Duodenal mucosa (tissue), 2 donors: ENCODE data around the gene PCNX3.
"Not testable (repeated sequence)": the region's sequence is repeated elsewhere in the genome, so short reads cannot be mapped to it uniquely, and the experiment has no call there.

Experiments
- H3K27ac ChIP-seq: one replicate; pipeline ENCODE4 v1.7.0; 2013; ENCODE audit warnings: low read depth, low read length
- H3K27me3 ChIP-seq, 2 donors: one replicate each; pipeline ENCODE4 v1.7.0; 2013; ENCODE audit warnings: low read length in 2 of 2, control low read depth in 1 of 2; ENCODE audit not compliant: insufficient read depth in 2 of 2, control insufficient read depth in 1 of 2
- H3K36me3 ChIP-seq, 2 donors: one replicate each; pipeline ENCODE4 v1.7.0; 2013; ENCODE audit warnings: low read length in 2 of 2, control low read depth in 1 of 2; ENCODE audit not compliant: insufficient read depth in 2 of 2, control insufficient read depth in 1 of 2
- H3K4me1 ChIP-seq, 2 donors: one replicate each; pipeline ENCODE4 v1.7.0; 2013; ENCODE audit warnings: low read length in 2 of 2, control low read depth in 1 of 2; ENCODE audit not compliant: insufficient read depth in 2 of 2, control insufficient read depth in 1 of 2
- H3K4me3 ChIP-seq, 2 donors: one replicate each; pipeline ENCODE4 v1.7.0; 2013; ENCODE audit warnings: low read length in 2 of 2, low read depth in 1 of 2
- H3K9ac ChIP-seq, 2 donors: one replicate each; pipeline ENCODE4 v1.7.0; 2013; ENCODE audit warnings: low read length in 2 of 2, low read depth in 1 of 2
- H3K9me3 ChIP-seq, 2 donors: one replicate each; pipeline ENCODE4 v1.7.0; 2013; ENCODE audit warnings: low read length in 2 of 2, control low read depth in 1 of 2; ENCODE audit not compliant: control insufficient read depth in 1 of 2

The PCNX3 gene

GRCh38 chr11:65653229-65654225, 38.0 kb downstream of the PCNX3 start:
- peak overlapping the region; percentile 69 to 79 for H3K4me3 ChIP-seq
- no peaks in the 10 kb centered on the region for H3K9me3 ChIP-seq
- peak overlapping the region; percentile 95 for H3K27ac ChIP-seq
- peak overlapping the region; percentile 87 to 93 for H3K9ac ChIP-seq
- no peaks in the 10 kb centered on the region for H3K27me3 ChIP-seq
- H3K4me1 ChIP-seq, result peaks cover 38 to 47% of the 10 kb centered on the region in 2 donors
- H3K36me3 ChIP-seq, result peaks cover 41 to 62% of the 10 kb centered on the region in 2 donors

- peaks cover 48 to 63% of the 10 kb centered on the region in 2 donors for H3K36me3 ChIP-seq
- no peaks in the 10 kb centered on the region for H3K27me3 ChIP-seq
- H3K4me3 ChIP-seq, result no peak overlapping the region
- peaks cover 38 to 46% of the 10 kb centered on the region in 2 donors for H3K4me1 ChIP-seq
- H3K9ac ChIP-seq, result no peak overlapping the region
- H3K27ac ChIP-seq, result no peak overlapping the region
- no peaks in the 10 kb centered on the region for H3K9me3 ChIP-seq
These were observed 39.1 kb downstream of the PCNX3 start for GRCh38 chr11:65654375-65655349.

- H3K9me3 ChIP-seq, result no peaks in the 10 kb centered on the region
- H3K9ac ChIP-seq, result no peak overlapping the region
- no peaks in the 10 kb centered on the region for H3K27me3 ChIP-seq
- H3K4me1 ChIP-seq, result peaks cover 38 to 43% of the 10 kb centered on the region in 2 donors
- H3K27ac ChIP-seq, result no peak overlapping the region
- H3K4me3 ChIP-seq, result no peak overlapping the region
- H3K36me3 ChIP-seq, result peaks cover 53 to 66% of the 10 kb centered on the region in 2 donors
These were observed 40.2 kb downstream of the PCNX3 start for GRCh38 chr11:65655570-65656332.

GRCh38 chr11:65657426-65657825, 41.9 kb downstream of the PCNX3 start:
- H3K36me3 ChIP-seq, result peaks cover 58 to 64% of the 10 kb centered on the region in 2 donors

GRCh38 chr11:65658174-65659021, 42.8 kb downstream of the PCNX3 start:
- H3K27me3 ChIP-seq, result no peaks in the 10 kb centered on the region
- H3K27ac ChIP-seq, result no peak overlapping the region
- H3K4me1 ChIP-seq, result peaks cover 30 to 35% of the 10 kb centered on the region in 2 donors
- H3K4me3 ChIP-seq, result no peak overlapping the region
- H3K9me3 ChIP-seq, result no peaks in the 10 kb centered on the region
- H3K36me3 ChIP-seq, result peaks cover 58 to 64% of the 10 kb centered on the region in 2 donors
- no peak overlapping the region for H3K9ac ChIP-seq

More at GRCh38 chr11:65657426-65657825, 41.9 kb downstream of the PCNX3 start:
- Histone ChIP-seq H3K9me3 (no peaks in the 10 kb centered on the region), H3K4me1 (peaks cover 35 to 41% of the 10 kb centered on the region in 2 donors), H3K27me3 (no peaks in the 10 kb centered on the region), H3K4me3 (no peak overlapping the region), H3K9ac (no peak overlapping the region), H3K27ac (no peak overlapping the region)

GRCh38 chr11:65660038-65660437, 44.5 kb downstream of the PCNX3 start:
- no peaks in the 10 kb centered on the region for H3K9me3 ChIP-seq
- H3K27ac ChIP-seq, result no peak overlapping the region
- H3K27me3 ChIP-seq, result no peaks in the 10 kb centered on the region
- H3K4me3 ChIP-seq, result no peak overlapping the region
- H3K36me3 ChIP-seq, result peaks cover 55% of the 10 kb centered on the region in 2 donors
- no peak overlapping the region for H3K9ac ChIP-seq
- peaks cover 13 to 25% of the 10 kb centered on the region in 2 donors for H3K4me1 ChIP-seq

GRCh38 chr11:65660908-65661307, 45.3 kb downstream of the PCNX3 start:
- not testable (repeated sequence) for H3K27ac ChIP-seq, H3K4me3 ChIP-seq, H3K9me3 ChIP-seq, H3K27me3 ChIP-seq
- Histone ChIP-seq H3K9ac (peak overlapping the region in 1 of 2 donors; percentile 89), H3K36me3 (peaks cover 46% of the 10 kb centered on the region in 2 donors), H3K4me1 (peaks cover 9 to 23% of the 10 kb centered on the region in 2 donors)

- no peaks in the 10 kb centered on the region for H3K27me3 ChIP-seq
- H3K36me3 ChIP-seq, result peaks cover 38 to 41% of the 10 kb centered on the region in 2 donors
- peak overlapping the region; percentile 89 to 92 for H3K9ac ChIP-seq
- H3K9me3 ChIP-seq, result no peaks in the 10 kb centered on the region
- H3K4me3 ChIP-seq, result peak overlapping the region; percentile 88 to 97
- peaks cover 9 to 23% of the 10 kb centered on the region in 2 donors for H3K4me1 ChIP-seq
- H3K27ac ChIP-seq, result peak overlapping the region; percentile 96
These were observed 46.1 kb downstream of the PCNX3 start for GRCh38 chr11:65661599-65662246.
